ENCODE data around the gene RHOC.

DNA sequence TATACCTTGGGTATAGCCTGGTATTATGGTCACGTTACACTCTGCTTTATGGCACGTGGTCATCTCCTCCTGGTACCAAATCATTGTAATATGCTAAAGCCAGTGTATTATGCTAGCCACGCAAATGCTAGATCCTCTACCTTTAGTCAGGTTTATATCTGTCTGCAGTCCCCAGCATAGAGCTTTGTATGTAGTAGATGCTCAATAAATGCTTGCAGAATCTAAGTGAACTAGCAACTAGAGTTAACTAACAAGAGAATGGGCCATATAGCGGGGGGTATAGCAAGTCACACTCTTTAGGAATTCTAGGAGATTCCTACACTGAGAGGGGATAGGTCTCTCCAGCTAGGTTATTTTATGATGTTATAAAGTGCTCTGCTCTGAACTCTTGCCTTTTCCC, 29.4 kb downstream of the RHOC start:
- TF ChIP-seq EZH2 (IDR thresholded peaks at IDR 0.05; ENCODE audit: low read length, missing control alignments) = no peak
- TF ChIP-seq, protein P1, sequence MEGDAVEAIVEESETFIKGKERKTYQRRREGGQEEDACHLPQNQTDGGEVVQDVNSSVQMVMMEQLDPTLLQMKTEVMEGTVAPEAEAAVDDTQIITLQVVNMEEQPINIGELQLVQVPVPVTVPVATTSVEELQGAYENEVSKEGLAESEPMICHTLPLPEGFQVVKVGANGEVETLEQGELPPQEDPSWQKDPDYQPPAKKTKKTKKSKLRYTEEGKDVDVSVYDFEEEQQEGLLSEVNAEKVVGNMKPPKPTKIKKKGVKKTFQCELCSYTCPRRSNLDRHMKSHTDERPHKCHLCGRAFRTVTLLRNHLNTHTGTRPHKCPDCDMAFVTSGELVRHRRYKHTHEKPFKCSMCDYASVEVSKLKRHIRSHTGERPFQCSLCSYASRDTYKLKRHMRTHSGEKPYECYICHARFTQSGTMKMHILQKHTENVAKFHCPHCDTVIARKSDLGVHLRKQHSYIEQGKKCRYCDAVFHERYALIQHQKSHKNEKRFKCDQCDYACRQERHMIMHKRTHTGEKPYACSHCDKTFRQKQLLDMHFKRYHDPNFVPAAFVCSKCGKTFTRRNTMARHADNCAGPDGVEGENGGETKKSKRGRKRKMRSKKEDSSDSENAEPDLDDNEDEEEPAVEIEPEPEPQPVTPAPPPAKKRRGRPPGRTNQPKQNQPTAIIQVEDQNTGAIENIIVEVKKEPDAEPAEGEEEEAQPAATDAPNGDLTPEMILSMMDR (conservative IDR thresholded peaks at IDR 0.05 in 1 of 2, IDR thresholded peaks at IDR 0.05 in 1 of 2; ENCODE audit: low read depth in 1 of 2, low read length in 2 of 2) = no peak
